GM21381 (cell line): ENCODE measurements around the gene NCKIPSD.
A peak's percentile ranks its signal among the peaks of the same experiment; 100 is the strongest.

Experiments
- ATAC-seq: cut with Tn5 transposase; IDR thresholded peaks from one replicate; pipeline ENCODE4 v1.9.1; 2021; ENCODE audit warnings: mild to moderate bottlenecking, moderate library complexity; ENCODE audit not compliant: unreplicated experiment

Gene NCKIPSD

GRCh38 chr3:48697952-48698351, 12.2 kb upstream of the NCKIPSD start:
- ATAC-seq: no peak

- ATAC-seq: no peak
Measured at GRCh38 chr3:48696601-48697000, 10.9 kb upstream of the NCKIPSD start.

- ATAC-seq: no peak
Measured at GRCh38 chr3:48696156-48696555, 10.4 kb upstream of the NCKIPSD start.

GRCh38 chr3:48695393-48695753, 9.7 kb upstream of the NCKIPSD start:
- no peak for ATAC-seq

GRCh38 chr3:48694610-48695392, 9.1 kb upstream of the NCKIPSD start:
- ATAC-seq: no peak

- ATAC-seq: no peak
Measured at GRCh38 chr3:48693826-48694225, 8.1 kb upstream of the NCKIPSD start.

GRCh38 chr3:48692551-48692950, 6.8 kb upstream of the NCKIPSD start:
- no peak for ATAC-seq

GRCh38 chr3:48690846-48691458, 5.2 kb upstream of the NCKIPSD start:
- ATAC-seq: no peak

GRCh38 chr3:48689384-48689783, 3.7 kb upstream of the NCKIPSD start:
- ATAC-seq: no peak

GRCh38 chr3:48688737-48689075, 3.0 kb upstream of the NCKIPSD start:
- no peak for ATAC-seq

GRCh38 chr3:48688032-48688736, 2.5 kb upstream of the NCKIPSD start:
- ATAC-seq: no peak

- no peak for ATAC-seq
Measured at GRCh38 chr3:48687220-48687678, 1.5 kb upstream of the NCKIPSD start.

- no peak for ATAC-seq
Measured at GRCh38 chr3:48686538-48687219, 964 bp upstream of the NCKIPSD start.

- ATAC-seq: peak; percentile 6
Measured at GRCh38 chr3:48685293-48685602, 467 bp downstream of the NCKIPSD start.

GRCh38 chr3:48684480-48685143, 1.1 kb downstream of the NCKIPSD start:
- no peak for ATAC-seq

- ATAC-seq: no peak
Measured at GRCh38 chr3:48684054-48684349, 1.7 kb downstream of the NCKIPSD start.

GRCh38 chr3:48682786-48683185, 2.9 kb downstream of the NCKIPSD start:
- ATAC-seq: no peak

- no peak for ATAC-seq
Measured at GRCh38 chr3:48681974-48682610, 3.6 kb downstream of the NCKIPSD start.

- no peak for ATAC-seq
Measured at GRCh38 chr3:48681541-48681880, 4.2 kb downstream of the NCKIPSD start.

- ATAC-seq: no peak
Measured at GRCh38 chr3:48680811-48681540, 4.7 kb downstream of the NCKIPSD start.
